Esophagus squamous epithelium (tissue), 5 donors: ENCODE data around the gene MRPL1. TPM values are rescaled to one million over a fixed set of nuclear protein-coding genes. Genes with fewer than 3 reads are reported as not detected.
A peak's percentile ranks its signal among the peaks of the same experiment; 100 is the strongest.
"Not testable (repeated sequence)": the region's sequence is repeated elsewhere in the genome, so short reads cannot be mapped to it uniquely, and the experiment has no call there.

Experiments used
- DNase-seq: peaks from one replicate; lab custom pipeline; 2025; lab: John Stamatoyannopoulos, UW
- H3K27ac ChIP-seq, 4 donors: fragments of 200-600 bp; sonication (generic); one replicate each; pipeline ENCODE4 v1.5.1; 2016 to 2019; ENCODE audit warnings: mild to moderate bottlenecking in 1 of 4
- H3K27me3 ChIP-seq, 4 donors: fragments of 200-600 bp; sonication (generic); 1 replicate in 3 of 4; 2 replicates in 1 of 4; pipeline versions ENCODE4 v1.5.1 to v1.6.0; 2017 to 2021; ENCODE audit warnings: antibody characterized with exemption in 1 of 4
- H3K36me3 ChIP-seq, 3 donors: fragments of 200-600 bp; sonication (generic); one replicate each; pipeline ENCODE4 v1.5.1; 2016 to 2019
- H3K4me1 ChIP-seq, 3 donors: fragments of 200-600 bp; sonication (generic); one replicate each; pipeline ENCODE4 v1.5.1; 2017 to 2019
- H3K4me3 ChIP-seq, 4 donors: fragments of 200-600 bp; sonication (generic); 1 replicate in 3 of 4; 2 replicates in 1 of 4; pipeline ENCODE4 v1.5.1; 2016 to 2019; ENCODE audit warnings: mild to moderate bottlenecking in 2 of 4, moderate library complexity in 1 of 4
- H3K9me3 ChIP-seq, 3 donors: fragments of 200-600 bp; sonication (generic); one replicate each; pipeline ENCODE4 v1.5.1; 2016 to 2019
- POLR2A ChIP-seq, 4 donors: fragments of 450-650 bp; IDR thresholded peaks; one replicate each; pipeline ENCODE4 v1.6.1; 2017; ENCODE audit warnings: antibody characterized with exemption in 4 of 4, mild to moderate bottlenecking in 4 of 4, moderate library complexity in 3 of 4
- WGBS, 2 donors: methylation state at CpG; one replicate each; pipeline ENCODE4 v1.1.5; 2018; 5-methylcytosine and 5-hydroxymethylcytosine counted together
- intact Hi-C: fragments of 100-400 bp; cut with DNase I; formaldehyde crosslinking; loops from one replicate; pipeline ENCODE4 v1.15.0; 2022
- total RNA-seq, 4 donors: library from RNA; depleted of rRNA; stranded (reverse); fragments of >200 nt; gene quantifications; one replicate each; pipeline ENCODE4 v1.1.0, GENCODE V29; 2016
- TF ChIP-seq, protein P1 (sequence below), 6 experiments: fragments of 450-650 bp in 4 of 6; fragments of 200-600 bp in 2 of 6; sonication (generic) in 2 of 6; IDR thresholded peaks; one replicate each; pipeline ENCODE4 v1.5.1; 2016 to 2019; ENCODE audit warnings: antibody characterized with exemption in 6 of 6, mild to moderate bottlenecking in 4 of 6, moderate library complexity in 4 of 6
- donor health status: DM: yes; HTN: yes; CAD: no.

Gene MRPL1
- total RNA-seq, 4 donors from 2014 or later, result 12.9 to 34.5 (median 28.4) TPM

DNA sequence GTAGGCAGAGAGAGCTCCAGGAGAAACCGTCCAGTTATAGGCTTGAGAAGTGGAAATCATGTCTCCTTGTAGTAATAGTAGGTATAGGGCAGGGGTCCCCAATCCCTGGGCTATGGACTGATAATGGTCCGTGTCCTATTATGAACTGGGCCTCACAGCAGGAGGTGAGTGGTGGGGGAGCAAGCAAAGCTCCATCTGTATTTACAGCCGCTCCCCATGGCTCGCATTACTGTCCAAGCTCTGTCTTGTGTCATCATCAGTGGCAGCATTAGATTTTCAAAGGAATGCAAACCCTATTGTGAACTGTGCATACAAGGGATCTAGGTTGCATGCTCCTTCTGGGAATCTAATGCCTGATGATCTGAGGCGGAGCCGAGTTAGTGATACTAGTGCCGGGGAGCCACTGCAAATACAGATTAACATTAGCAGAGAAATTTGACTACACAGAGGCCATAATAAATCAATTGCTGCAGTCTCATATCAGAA lies 67.6 kb downstream of the MRPL1 start:
- no peak for DNase-seq
- H3K36me3 ChIP-seq, result peaks cover 0 to 19% (median 0%) of the 10 kb centered on the region in 3 donors
- no peaks in the 10 kb centered on the region for H3K9me3 ChIP-seq
- intact Hi-C loops, result no loop called here
- H3K27me3 ChIP-seq, result no peaks in the 10 kb centered on the region
- no peak overlapping the region for H3K4me3 ChIP-seq
- WGBS, 2 donors, result 87 to 94% methylated on average over 7 of the region's 7 CpGs
- no peak overlapping the region for H3K27ac ChIP-seq
- TF ChIP-seq POLR2A (IDR thresholded peaks at IDR 0.05), result no peak
- H3K4me1 ChIP-seq, result peaks cover 0 to 59% (median 5%) of the 10 kb centered on the region in 3 donors

DNA sequence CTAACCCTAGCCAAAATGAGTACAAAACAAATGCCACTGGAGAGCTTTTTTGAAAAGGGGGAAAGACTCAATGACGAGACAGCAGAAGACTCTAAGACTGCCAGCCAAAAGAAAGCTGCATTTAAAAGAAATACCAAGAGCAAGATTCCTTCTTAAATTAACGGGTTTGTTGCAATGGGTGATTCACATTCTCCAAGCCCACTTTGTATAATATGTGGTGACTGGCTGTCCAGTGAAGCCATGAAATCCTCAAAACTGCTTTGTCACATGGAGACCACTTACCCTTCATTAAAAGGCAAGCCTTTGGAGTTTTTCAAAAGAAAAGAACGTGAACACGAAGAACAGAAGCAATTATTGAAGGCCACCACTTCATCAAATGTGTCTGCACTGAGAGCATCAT lies 68.2 kb downstream of the MRPL1 start:
- Histone ChIP-seq H3K36me3 (peaks cover 0 to 21% (median 0%) of the 10 kb centered on the region in 3 donors), H3K9me3 (no peaks in the 10 kb centered on the region), H3K4me3 (no peak overlapping the region), H3K27ac (peak overlapping the region in 1 of 4 donors; percentile 4), H3K4me1 (peaks cover 0 to 59% (median 5%) of the 10 kb centered on the region in 3 donors), H3K27me3 (no peaks in the 10 kb centered on the region)
- intact Hi-C loops, result no loop called here
- 88 to 95% methylated on average over 4 of the region's 4 CpGs for WGBS, 2 donors
- DNase-seq, result no peak
- TF ChIP-seq POLR2A (IDR thresholded peaks at IDR 0.05), result no peak
- TF ChIP-seq, protein P1, sequence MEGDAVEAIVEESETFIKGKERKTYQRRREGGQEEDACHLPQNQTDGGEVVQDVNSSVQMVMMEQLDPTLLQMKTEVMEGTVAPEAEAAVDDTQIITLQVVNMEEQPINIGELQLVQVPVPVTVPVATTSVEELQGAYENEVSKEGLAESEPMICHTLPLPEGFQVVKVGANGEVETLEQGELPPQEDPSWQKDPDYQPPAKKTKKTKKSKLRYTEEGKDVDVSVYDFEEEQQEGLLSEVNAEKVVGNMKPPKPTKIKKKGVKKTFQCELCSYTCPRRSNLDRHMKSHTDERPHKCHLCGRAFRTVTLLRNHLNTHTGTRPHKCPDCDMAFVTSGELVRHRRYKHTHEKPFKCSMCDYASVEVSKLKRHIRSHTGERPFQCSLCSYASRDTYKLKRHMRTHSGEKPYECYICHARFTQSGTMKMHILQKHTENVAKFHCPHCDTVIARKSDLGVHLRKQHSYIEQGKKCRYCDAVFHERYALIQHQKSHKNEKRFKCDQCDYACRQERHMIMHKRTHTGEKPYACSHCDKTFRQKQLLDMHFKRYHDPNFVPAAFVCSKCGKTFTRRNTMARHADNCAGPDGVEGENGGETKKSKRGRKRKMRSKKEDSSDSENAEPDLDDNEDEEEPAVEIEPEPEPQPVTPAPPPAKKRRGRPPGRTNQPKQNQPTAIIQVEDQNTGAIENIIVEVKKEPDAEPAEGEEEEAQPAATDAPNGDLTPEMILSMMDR (IDR thresholded peaks at IDR 0.05), result no peak

DNA sequence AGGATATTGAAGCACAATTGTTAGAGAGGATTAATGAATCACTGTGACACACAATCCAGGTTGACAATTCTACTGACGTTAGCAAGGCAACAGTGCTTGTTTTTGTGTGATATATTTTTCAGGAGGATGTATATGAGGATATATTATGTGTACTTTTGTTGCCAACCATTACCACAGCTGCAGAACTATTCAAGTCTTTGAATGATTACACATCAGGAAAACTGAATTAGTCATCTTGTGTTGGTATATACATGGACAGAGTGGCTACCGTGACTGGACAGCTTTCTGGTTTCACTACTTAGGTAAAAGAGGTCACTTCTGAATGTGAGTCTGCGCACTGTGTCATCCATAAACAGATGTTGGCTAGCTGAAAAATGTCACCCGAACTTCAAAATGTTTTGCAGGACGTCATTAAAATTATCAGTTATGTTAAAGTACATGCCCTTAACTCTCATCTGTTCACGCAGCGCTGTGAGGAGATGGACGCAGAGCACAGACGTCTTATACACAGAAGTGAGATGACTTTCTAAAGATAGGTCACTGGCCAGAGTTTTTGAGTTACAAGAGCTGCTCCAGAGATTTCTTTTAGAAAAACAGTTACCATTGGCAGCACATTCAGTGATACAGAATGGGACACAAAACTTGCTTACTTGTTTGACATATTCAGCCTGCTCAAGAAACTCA lies 69.0 kb downstream of the MRPL1 start:
- DNase-seq, result no peak
- no peak overlapping the region for H3K4me3 ChIP-seq
- peak overlapping the region in 1 of 4 donors; percentile 4 for H3K27ac ChIP-seq
- TF ChIP-seq, protein P1 (IDR thresholded peaks at IDR 0.05), result no peak
- TF ChIP-seq POLR2A (IDR thresholded peaks at IDR 0.05), result no peak
- intact Hi-C loops, result no loop called here
- peaks cover 0 to 24% (median 0%) of the 10 kb centered on the region in 3 donors for H3K36me3 ChIP-seq
- no peaks in the 10 kb centered on the region for H3K27me3 ChIP-seq
- 77 to 83% methylated on average over 9 of the region's 9 CpGs for WGBS, 2 donors
- H3K4me1 ChIP-seq, result peaks cover 0 to 57% (median 5%) of the 10 kb centered on the region in 3 donors
- H3K9me3 ChIP-seq, result no peaks in the 10 kb centered on the region

DNA sequence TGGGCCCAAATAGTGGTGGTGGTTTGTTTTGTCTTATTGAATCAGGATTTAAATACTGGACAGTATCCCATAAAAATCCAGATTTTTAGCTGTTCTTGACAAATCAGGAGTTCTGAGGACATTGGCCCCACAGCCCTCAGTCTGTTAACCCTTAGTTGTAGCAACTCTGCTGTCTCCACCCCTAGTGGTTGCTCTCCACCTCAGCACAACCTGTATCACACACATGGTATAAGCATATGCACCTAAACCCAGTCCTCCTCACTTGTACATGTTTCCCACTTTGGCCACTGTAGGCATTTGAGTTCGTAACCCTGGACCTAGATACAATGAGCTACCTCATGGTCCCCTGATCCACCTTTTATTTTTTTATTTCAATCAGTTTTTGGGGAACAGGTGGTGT lies 75.9 kb downstream of the MRPL1 start:
- 100% methylated on average over 1 of the region's 1 CpG for WGBS, 2 donors
- H3K9me3 ChIP-seq, result no peaks in the 10 kb centered on the region
- H3K36me3 ChIP-seq, result peaks cover 0 to 36% (median 0%) of the 10 kb centered on the region in 3 donors
- TF ChIP-seq, protein P1 (IDR thresholded peaks at IDR 0.05), result no peak
- no peak for TF ChIP-seq POLR2A (IDR thresholded peaks at IDR 0.05)
- no peaks in the 10 kb centered on the region for H3K27me3 ChIP-seq
- intact Hi-C loops, result no loop called here
- no peak for DNase-seq
- no peak overlapping the region for H3K27ac ChIP-seq
- H3K4me3 ChIP-seq, result no peak overlapping the region
- H3K4me1 ChIP-seq, result no peaks in the 10 kb centered on the region

DNA sequence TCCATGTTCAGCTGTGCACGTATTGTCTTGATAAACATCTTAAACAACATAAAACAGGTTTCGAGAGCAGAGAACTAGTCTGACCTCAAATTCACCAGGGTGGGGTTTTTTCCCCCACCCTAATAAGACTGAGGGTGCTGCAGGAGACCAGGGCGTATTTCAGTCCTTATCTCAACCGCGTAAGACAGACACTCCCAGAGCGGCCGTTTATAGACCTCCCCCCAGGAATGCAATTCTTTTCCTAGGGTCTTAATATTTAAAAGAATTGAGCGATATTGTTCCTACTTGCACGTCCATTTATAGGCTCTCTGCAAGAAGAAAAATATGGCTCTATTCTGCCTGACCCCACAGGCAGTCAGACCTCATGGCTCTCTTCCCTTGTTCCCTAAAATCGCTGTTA lies 83.3 kb downstream of the MRPL1 start:
- H3K9me3 ChIP-seq, H3K27me3 ChIP-seq, H3K4me3 ChIP-seq, H3K27ac ChIP-seq, intact Hi-C loops, H3K4me1 ChIP-seq, DNase-seq: not testable (repeated sequence)
- peaks cover 0 to 11% (median 0%) of the 10 kb centered on the region in 3 donors for H3K36me3 ChIP-seq
- WGBS, 2 donors, result 94 to 95% methylated on average over 10 of the region's 10 CpGs

DNA sequence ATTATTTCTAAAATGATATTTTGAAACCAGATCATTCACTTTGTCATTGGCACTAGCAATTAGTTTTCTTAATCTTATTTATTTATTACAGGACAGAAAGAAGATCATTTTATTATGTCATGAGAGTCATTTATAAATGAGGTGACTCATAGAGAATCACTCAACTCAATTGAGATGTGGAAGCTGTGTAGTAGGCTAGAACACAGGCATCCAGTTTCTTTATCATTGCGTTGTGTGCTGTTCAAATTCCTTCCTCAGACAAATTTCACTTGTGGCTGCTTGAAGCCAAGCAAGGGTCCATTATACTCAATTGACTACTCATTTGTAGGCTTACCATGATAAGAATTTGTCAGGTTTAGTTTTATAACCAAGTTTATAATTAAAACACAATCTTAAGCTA lies 87.6 kb downstream of the MRPL1 start:
- no peaks in the 10 kb centered on the region for H3K27me3 ChIP-seq
- TF ChIP-seq, protein P1 (IDR thresholded peaks at IDR 0.05), result no peak
- TF ChIP-seq POLR2A (IDR thresholded peaks at IDR 0.05), result no peak
- 93 to 100% methylated on average over 1 of the region's 1 CpG for WGBS, 2 donors
- H3K27ac ChIP-seq, result no peak overlapping the region
- H3K4me3 ChIP-seq, result no peak overlapping the region
- intact Hi-C loops, result loop anchor here (10.0 kb wide), 1 partner anchor 565 kb away; no protein-coding TSS in a partner anchor
- no peaks in the 10 kb centered on the region for H3K4me1 ChIP-seq
- no peaks in the 10 kb centered on the region for H3K9me3 ChIP-seq
- peaks cover 0 to 47% (median 0%) of the 10 kb centered on the region in 3 donors for H3K36me3 ChIP-seq
- no peak for DNase-seq
